Ovary (tissue), 3 donors: ENCODE data around the gene SRP68.

Source experiments
- EP300 ChIP-seq: sonication (generic); formaldehyde crosslinking; IDR thresholded peaks from one replicate; pipeline ENCODE4 v1.6.1; 2017; ENCODE audit warnings: antibody characterized with exemption
- POLR2A ChIP-seq: fragments of 450-650 bp; IDR thresholded peaks from one replicate; pipeline ENCODE4 v1.6.1; 2017; ENCODE audit warnings: antibody characterized with exemption, mild to moderate bottlenecking, moderate library complexity
- TF ChIP-seq, protein P1 (sequence below), 3 donors: fragments of 450-650 bp in 2 of 3; fragments of 200-600 bp in 1 of 3; IDR thresholded peaks; one replicate each; pipeline versions ENCODE4 v1.5.1 to v1.8.0; 2016 to 2022; ENCODE audit warnings: antibody characterized with exemption in 3 of 3, mild to moderate bottlenecking in 1 of 3
- donor health status: DM: no; HTN: no; CAD: no.

DNA sequence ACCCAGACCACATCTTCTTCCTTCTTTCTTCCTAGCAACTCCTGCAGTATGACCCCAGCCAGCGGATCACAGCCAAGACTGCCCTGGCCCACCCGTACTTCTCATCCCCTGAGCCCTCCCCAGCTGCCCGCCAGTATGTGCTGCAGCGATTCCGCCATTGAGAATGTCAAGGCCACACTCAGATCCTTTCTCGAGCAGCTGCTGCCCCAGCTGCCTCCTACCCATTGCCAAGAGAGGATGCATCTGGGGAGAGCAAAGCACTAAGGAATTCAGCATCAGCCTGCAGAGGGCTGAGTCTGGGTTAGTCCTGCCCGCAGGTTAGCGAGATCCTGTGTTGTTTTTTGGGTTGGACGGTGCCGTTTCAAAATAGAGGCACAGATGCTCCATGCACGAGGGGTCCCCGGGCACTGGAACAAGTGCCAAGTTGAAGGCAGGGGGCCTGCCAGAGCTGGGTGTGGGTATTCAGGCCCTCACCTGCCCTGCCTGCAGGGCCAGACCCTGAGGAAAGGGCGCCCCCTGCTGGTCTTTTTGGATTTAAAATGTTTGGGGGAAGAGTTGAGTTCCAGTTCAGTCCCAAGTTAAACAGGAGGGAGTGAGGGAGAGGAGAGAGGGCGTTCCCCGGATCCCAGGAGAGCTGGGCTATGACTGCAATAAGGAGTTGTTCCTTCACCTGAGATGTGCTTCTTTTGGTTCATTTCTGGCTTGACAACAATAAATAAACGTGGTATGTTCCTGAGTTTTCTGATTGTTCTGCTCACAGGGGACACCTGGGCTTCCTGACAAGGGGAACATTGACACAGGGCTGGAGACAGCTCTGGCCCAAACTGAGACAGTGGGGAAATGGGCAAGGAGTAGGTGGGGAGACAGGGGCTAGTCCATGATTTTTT is 66.8 kb downstream of the SRP68 start:
- no peak for TF ChIP-seq POLR2A
- TF ChIP-seq, protein P1, sequence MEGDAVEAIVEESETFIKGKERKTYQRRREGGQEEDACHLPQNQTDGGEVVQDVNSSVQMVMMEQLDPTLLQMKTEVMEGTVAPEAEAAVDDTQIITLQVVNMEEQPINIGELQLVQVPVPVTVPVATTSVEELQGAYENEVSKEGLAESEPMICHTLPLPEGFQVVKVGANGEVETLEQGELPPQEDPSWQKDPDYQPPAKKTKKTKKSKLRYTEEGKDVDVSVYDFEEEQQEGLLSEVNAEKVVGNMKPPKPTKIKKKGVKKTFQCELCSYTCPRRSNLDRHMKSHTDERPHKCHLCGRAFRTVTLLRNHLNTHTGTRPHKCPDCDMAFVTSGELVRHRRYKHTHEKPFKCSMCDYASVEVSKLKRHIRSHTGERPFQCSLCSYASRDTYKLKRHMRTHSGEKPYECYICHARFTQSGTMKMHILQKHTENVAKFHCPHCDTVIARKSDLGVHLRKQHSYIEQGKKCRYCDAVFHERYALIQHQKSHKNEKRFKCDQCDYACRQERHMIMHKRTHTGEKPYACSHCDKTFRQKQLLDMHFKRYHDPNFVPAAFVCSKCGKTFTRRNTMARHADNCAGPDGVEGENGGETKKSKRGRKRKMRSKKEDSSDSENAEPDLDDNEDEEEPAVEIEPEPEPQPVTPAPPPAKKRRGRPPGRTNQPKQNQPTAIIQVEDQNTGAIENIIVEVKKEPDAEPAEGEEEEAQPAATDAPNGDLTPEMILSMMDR (IDR thresholded peaks at IDR 0.05): peak; percentile 81 to 93 (median 92)
- TF ChIP-seq EP300: no peak
